ENCODE results near the gene ZC3H8. TPM values are rescaled to one million over a fixed set of nuclear protein-coding genes. Genes with fewer than 3 reads are reported as not detected.

The ZC3H8 gene
- total RNA-seq = 10 to 100 TPM; 14.3 to 45.8 TPM

GRCh38 chr2:112254466-112255240, at the start of gene ZC3H8:
Gene ZC3H8 (minus strand): TSS chr2:112255042. CDS start chr2:112254981, 61 bp downstream.
- intact Hi-C loops (cut with DNase I) = no loop called here
- 0% methylated on average over 43 to 68 of the region's 68 CpGs for WGBS, 2 donors
- DNase-seq (peak; percentile 95 to 97 (median 96)), ATAC-seq (peak; percentile 99)
- peak; percentile 45 to 89 (median 87) for TF ChIP-seq POLR2A (IDR thresholded peaks at IDR 0.05)
- TF ChIP-seq CTCF (IDR thresholded peaks at IDR 0.05) = no peak
- no peaks in the 10 kb centered on the region for H3K9me3 ChIP-seq
- peak within 1 kb of the TSS; percentile 37 to 77 for H3K4me3 ChIP-seq
- H3K27me3 ChIP-seq = no peaks in the 10 kb centered on the region
- peak within 1 kb of the TSS; percentile 65 to 92 (median 82) for H3K27ac ChIP-seq
- H3K4me1 ChIP-seq = peaks cover 27% of the 10 kb centered on the region
- H3K36me3 ChIP-seq (replicated peaks in 1 of 2; ENCODE audit: insufficient read depth in 1 of 2, low read depth in 2 of 2) = no peaks in the 10 kb centered on the region

- ATAC-seq (no peak), DNase-seq (no peak)
- H3K4me3 ChIP-seq = no peak overlapping the region
- TF ChIP-seq POLR2A (IDR thresholded peaks at IDR 0.05) (no peak), CTCF (IDR thresholded peaks at IDR 0.05) (no peak)
- no peaks in the 10 kb centered on the region for H3K36me3 ChIP-seq (replicated peaks in 1 of 2; ENCODE audit: insufficient read depth in 1 of 2, low read depth in 2 of 2)
- no peaks in the 10 kb centered on the region for H3K27me3 ChIP-seq
- WGBS, 2 donors = 63 to 66% methylated on average over 2 of the region's 2 CpGs
- H3K27ac ChIP-seq = no peak overlapping the region
- no peaks in the 10 kb centered on the region for H3K9me3 ChIP-seq
- intact Hi-C loops (cut with DNase I) = no loop called here
- peaks cover 18% of the 10 kb centered on the region for H3K4me1 ChIP-seq
Measured at GRCh38 chr2:112304298-112304941, 49.6 kb upstream of the ZC3H8 start.

GRCh38 chr2:112301973-112302372, 47.1 kb upstream of the ZC3H8 start:
- TF ChIP-seq POLR2A (IDR thresholded peaks at IDR 0.05) = no peak
- no peak for TF ChIP-seq CTCF (IDR thresholded peaks at IDR 0.05)
- intact Hi-C loops (cut with DNase I) = no loop called here
- no peak for ATAC-seq

GRCh38 chr2:112301171-112301584, 46.3 kb upstream of the ZC3H8 start:
- H3K36me3 ChIP-seq (replicated peaks in 1 of 2; ENCODE audit: insufficient read depth in 1 of 2, low read depth in 2 of 2) = no peaks in the 10 kb centered on the region
- TF ChIP-seq CTCF (IDR thresholded peaks at IDR 0.05) = no peak
- no peak for TF ChIP-seq POLR2A (IDR thresholded peaks at IDR 0.05)
- intact Hi-C loops (cut with DNase I) = no loop called here
- DNase-seq = no peak
- no peaks in the 10 kb centered on the region for H3K27me3 ChIP-seq
- ATAC-seq = peak; percentile 15
- H3K4me3 ChIP-seq = no peak overlapping the region
- H3K27ac ChIP-seq = no peak overlapping the region
- peaks cover 18% of the 10 kb centered on the region for H3K4me1 ChIP-seq
- H3K9me3 ChIP-seq = no peaks in the 10 kb centered on the region

More at GRCh38 chr2:112301973-112302372, 47.1 kb upstream of the ZC3H8 start:
- H3K27ac ChIP-seq = no peak overlapping the region
- H3K27me3 ChIP-seq = no peaks in the 10 kb centered on the region
- no peak for DNase-seq
- no peaks in the 10 kb centered on the region for H3K9me3 ChIP-seq
- no peak overlapping the region for H3K4me3 ChIP-seq
- H3K4me1 ChIP-seq = peaks cover 18% of the 10 kb centered on the region
- no peaks in the 10 kb centered on the region for H3K36me3 ChIP-seq (replicated peaks in 1 of 2; ENCODE audit: insufficient read depth in 1 of 2, low read depth in 2 of 2)
